GM19467 (cell line): Measurements from ENCODE around the gene LCN12.

Source experiments
- ATAC-seq: cut with Tn5 transposase; IDR thresholded peaks from one replicate; pipeline ENCODE4 v1.9.1; 2021; ENCODE audit warnings: mild to moderate bottlenecking, moderate library complexity; ENCODE audit not compliant: unreplicated experiment

Gene LCN12

GRCh38 chr9:136951541-136952320, at the start of gene LCN12:
TSS of gene LCN12 (plus strand) at chr9:136952273. CDS start at chr9:136952328, 55 bp downstream.
- no peak for ATAC-seq

GRCh38 chr9:136903041-136903554, 49.0 kb upstream of the LCN12 start:
- ATAC-seq: no peak

- no peak for ATAC-seq
These were observed 45.8 kb upstream of the LCN12 start for GRCh38 chr9:136906266-136906665.

- ATAC-seq: no peak
These were observed 44.8 kb upstream of the LCN12 start for GRCh38 chr9:136907011-136907914.

GRCh38 chr9:136910197-136910900, 41.7 kb upstream of the LCN12 start:
- no peak for ATAC-seq

GRCh38 chr9:136910901-136911245, 41.2 kb upstream of the LCN12 start:
- no peak for ATAC-seq

- ATAC-seq: no peak
These were observed 38.2 kb upstream of the LCN12 start for GRCh38 chr9:136913701-136914438.

GRCh38 chr9:136915632-136916329, 36.3 kb upstream of the LCN12 start:
- no peak for ATAC-seq

- no peak for ATAC-seq
These were observed 35.5 kb upstream of the LCN12 start for GRCh38 chr9:136916330-136917184.

GRCh38 chr9:136917902-136918301, 34.2 kb upstream of the LCN12 start:
- no peak for ATAC-seq

- no peak for ATAC-seq
These were observed 32.0 kb upstream of the LCN12 start for GRCh38 chr9:136920069-136920468.

GRCh38 chr9:136920734-136921231, 31.3 kb upstream of the LCN12 start:
- no peak for ATAC-seq

- ATAC-seq: no peak
These were observed 30.8 kb upstream of the LCN12 start for GRCh38 chr9:136921307-136921706.

GRCh38 chr9:136921718-136922117, 30.4 kb upstream of the LCN12 start:
- ATAC-seq: no peak

- ATAC-seq: no peak
These were observed 29.5 kb upstream of the LCN12 start for GRCh38 chr9:136922540-136922939.

GRCh38 chr9:136923881-136924280, 28.2 kb upstream of the LCN12 start:
- ATAC-seq: no peak

- ATAC-seq: no peak
These were observed 26.5 kb upstream of the LCN12 start for GRCh38 chr9:136925414-136926153.

- no peak for ATAC-seq
These were observed 25.8 kb upstream of the LCN12 start for GRCh38 chr9:136926154-136926704.
